Measurements from ENCODE around the gene MYO3B. TPM values are rescaled to one million over a fixed set of nuclear protein-coding genes. Genes with fewer than 3 reads are reported as not detected.

The MYO3B gene
- total and polyA plus RNA-seq, 2 donors (not counting 3 experiments of a cell fraction or from before 2014, with no cell fraction given): 0.03 TPM; not detected in 1

DNA sequence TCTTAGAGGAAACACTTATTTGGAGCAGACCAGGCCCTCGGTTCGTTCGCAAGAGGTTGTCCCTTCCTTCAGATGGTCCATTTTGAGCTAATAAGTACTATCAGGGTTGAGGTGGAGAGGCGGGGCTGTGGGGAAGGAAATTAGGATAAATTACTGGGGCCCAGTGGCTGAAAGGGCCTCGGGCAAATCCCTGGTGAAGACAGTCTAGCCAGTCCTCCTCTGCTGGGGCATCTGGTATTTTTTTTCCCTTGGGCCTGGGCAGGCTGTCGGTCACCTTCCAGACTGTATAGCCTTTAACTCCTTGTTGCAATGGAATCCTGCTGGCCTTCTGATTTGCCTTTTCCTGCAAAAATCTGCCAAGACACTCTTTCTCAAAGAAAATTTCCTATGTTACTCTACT is 1.7 kb upstream of the MYO3B start:
- TF ChIP-seq FOS (IDR thresholded peaks at IDR 0.05; ENCODE audit: borderline replicate concordance, insufficient read depth, low read length) (no peak), JUN (IDR thresholded peaks at IDR 0.05; ENCODE audit: borderline replicate concordance, insufficient read depth, insufficient read length, low read depth) (no peak), POLR2A (IDR thresholded peaks at IDR 0.05; ENCODE audit: low read depth, low read length) (no peak), EZH2 (IDR thresholded peaks at IDR 0.05; ENCODE audit: borderline replicate concordance, low read depth, low read length, severe bottlenecking) (no peak), MYC (IDR thresholded peaks at IDR 0.05; ENCODE audit: low read depth, low read length) (no peak), GATA2 (IDR thresholded peaks at IDR 0.05; ENCODE audit: insufficient read depth, insufficient read length, low read depth, low read length) (no peak), POLR2AphosphoS5 (IDR thresholded peaks at IDR 0.05; ENCODE audit: insufficient read depth, low read depth, low read length) (no peak)
- TF ChIP-seq, protein P1, sequence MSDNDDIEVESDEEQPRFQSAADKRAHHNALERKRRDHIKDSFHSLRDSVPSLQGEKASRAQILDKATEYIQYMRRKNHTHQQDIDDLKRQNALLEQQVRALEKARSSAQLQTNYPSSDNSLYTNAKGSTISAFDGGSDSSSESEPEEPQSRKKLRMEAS (IDR thresholded peaks at IDR 0.05; ENCODE audit: insufficient read depth, insufficient read length): no peak
- TF ChIP-seq, protein P2, sequence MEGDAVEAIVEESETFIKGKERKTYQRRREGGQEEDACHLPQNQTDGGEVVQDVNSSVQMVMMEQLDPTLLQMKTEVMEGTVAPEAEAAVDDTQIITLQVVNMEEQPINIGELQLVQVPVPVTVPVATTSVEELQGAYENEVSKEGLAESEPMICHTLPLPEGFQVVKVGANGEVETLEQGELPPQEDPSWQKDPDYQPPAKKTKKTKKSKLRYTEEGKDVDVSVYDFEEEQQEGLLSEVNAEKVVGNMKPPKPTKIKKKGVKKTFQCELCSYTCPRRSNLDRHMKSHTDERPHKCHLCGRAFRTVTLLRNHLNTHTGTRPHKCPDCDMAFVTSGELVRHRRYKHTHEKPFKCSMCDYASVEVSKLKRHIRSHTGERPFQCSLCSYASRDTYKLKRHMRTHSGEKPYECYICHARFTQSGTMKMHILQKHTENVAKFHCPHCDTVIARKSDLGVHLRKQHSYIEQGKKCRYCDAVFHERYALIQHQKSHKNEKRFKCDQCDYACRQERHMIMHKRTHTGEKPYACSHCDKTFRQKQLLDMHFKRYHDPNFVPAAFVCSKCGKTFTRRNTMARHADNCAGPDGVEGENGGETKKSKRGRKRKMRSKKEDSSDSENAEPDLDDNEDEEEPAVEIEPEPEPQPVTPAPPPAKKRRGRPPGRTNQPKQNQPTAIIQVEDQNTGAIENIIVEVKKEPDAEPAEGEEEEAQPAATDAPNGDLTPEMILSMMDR (IDR thresholded peaks at IDR 0.05; ENCODE audit: extremely low read depth in 1 of 2, insufficient read depth in 1 of 2, low read depth in 1 of 2, low read length in 2 of 2): no peak
- no peaks in the 10 kb centered on the region for H3K36me3 ChIP-seq (ENCODE audit: control insufficient read depth in 2 of 2, extremely low read depth in 1 of 2, insufficient read depth in 2 of 2, low read length in 2 of 2)
- BruUV-seq (replicated peaks): no TSS peak
- no peak overlapping the region for H3K27ac ChIP-seq (ENCODE audit: insufficient read depth, low read depth, low read length)
- dilution Hi-C loops (cut with MboI; ENCODE audit: extremely low pct_ligation_motif_present, low sequenced_read_pairs): no loop called here
- DNase-seq (ENCODE audit: low read depth, low spot score) (no peak), FAIRE-seq (no peak)
- H3K4me3 ChIP-seq (replicated peaks in 1 of 3; ENCODE audit: insufficient read depth in 1 of 3, low read depth in 1 of 3, low read length in 3 of 3): no peak overlapping the region
- no peaks in the 10 kb centered on the region for H3K79me2 ChIP-seq (ENCODE audit: control insufficient read depth, insufficient read depth, low read length)
- ChIA-PET POLR2A (no interaction called here), CTCF (interaction anchor here (1.3 to 3.0 kb wide), 2 partner anchors 9 to 21 kb away, joined by 3 to 8 read pairs; no protein-coding TSS in a partner anchor)
- H3K4me1 ChIP-seq (ENCODE audit: control insufficient read depth, extremely low read depth, insufficient read depth, low read length): no peaks in the 10 kb centered on the region
- no peaks in the 10 kb centered on the region for H3K27me3 ChIP-seq (ENCODE audit: control insufficient read depth in 2 of 2, insufficient read depth in 2 of 2, low read length in 2 of 2)
- no peak overlapping the region for H3K4me2 ChIP-seq (ENCODE audit: insufficient read depth, low read length)
- no peaks in the 10 kb centered on the region for H3K9me3 ChIP-seq (replicated peaks; ENCODE audit: control insufficient read depth, insufficient read depth, low read length)
- H3K9me1 ChIP-seq (replicated peaks; ENCODE audit: control insufficient read depth, extremely low read depth, insufficient read depth, low read length): no peaks in the 10 kb centered on the region
- no peak overlapping the region for H3K9ac ChIP-seq (replicated peaks; ENCODE audit: extremely low read depth, insufficient read depth, low read length)
- intact Hi-C loops (cut with micrococcal nuclease): no loop called here
- H2AFZ ChIP-seq (ENCODE audit: low read depth, low read length): no peak overlapping the region
- H4K20me1 ChIP-seq (replicated peaks; ENCODE audit: control insufficient read depth, extremely low read depth, insufficient read depth, low read length): no peaks in the 10 kb centered on the region
